ENCODE data around the gene HHIPL1. TPM values are rescaled to one million over a fixed set of nuclear protein-coding genes. Genes with fewer than 3 reads are reported as not detected.

Gene HHIPL1
- total RNA-seq, 5 donors from 2014 or later (not counting 1 experiment from before 2014, with no cell fraction given), result 0.05 to 0.35 (median 0.23) TPM

- peaks cover 57 to 59% of the 10 kb centered on the region in 2 donors for H3K27me3 Mint-ChIP-seq
- no peaks in the 10 kb centered on the region for H3K9me3 ChIP-seq
- no peak overlapping the region for H3K4me3 Mint-ChIP-seq
- POLR2A ChIA-PET, result interaction anchor here in 1 of 2 donors (0.6 kb wide), 1 partner anchor 31 kb away, joined by 3 read pairs; no protein-coding TSS in a partner anchor
- H3K4me1 ChIP-seq (ENCODE audit: control insufficient read depth in 1 of 2, extremely low read depth in 1 of 2, insufficient read depth in 2 of 2, low read length in 2 of 2), result no peaks in the 10 kb centered on the region
- no peak overlapping the region for H3K4me3 ChIP-seq (ENCODE audit: control insufficient read depth in 1 of 2, extremely low read depth in 1 of 2, low read length in 1 of 2)
- DNase-seq (no peak), ATAC-seq (replicated peaks in 1 of 4) (no peak)
- WGBS (ENCODE audit: insufficient coverage), result no CpG with 5 or more reads among the region's 4 CpGs
- no peaks in the 10 kb centered on the region for H3K9me3 Mint-ChIP-seq
- CTCF ChIA-PET, result no interaction called here
- H3K36me3 Mint-ChIP-seq, result no peaks in the 10 kb centered on the region
- H3K36me3 ChIP-seq (ENCODE audit: control insufficient read depth in 2 of 2, extremely low read depth in 1 of 2, insufficient read depth in 1 of 2, low read length in 1 of 2), result no peaks in the 10 kb centered on the region
- no peak overlapping the region for H3K27ac ChIP-seq (ENCODE audit: low read length)
- peaks cover 5 to 60% of the 10 kb centered on the region in 2 experiments for H3K27me3 ChIP-seq (replicated peaks in 1 of 2; ENCODE audit: control insufficient read depth in 2 of 2, extremely low read depth in 1 of 2, insufficient read depth in 2 of 2, low read length in 1 of 2)
- peaks cover 4 to 7% (median 6%) of the 10 kb centered on the region in 3 donors for H3K4me1 Mint-ChIP-seq
- H3K27ac Mint-ChIP-seq, result no peak overlapping the region
These were observed 10.6 kb downstream of the HHIPL1 start for GRCh38 chr14:99655521-99655920.

GRCh38 chr14:99656171-99656570 is 11.2 kb downstream of the HHIPL1 start:
- no peak overlapping the region for H3K4me3 ChIP-seq (ENCODE audit: control insufficient read depth in 1 of 2, extremely low read depth in 1 of 2, low read length in 1 of 2)
- H3K9me3 ChIP-seq, result no peaks in the 10 kb centered on the region
- H3K27ac ChIP-seq (ENCODE audit: low read length), result no peak overlapping the region
- no peaks in the 10 kb centered on the region for H3K36me3 ChIP-seq (ENCODE audit: control insufficient read depth in 2 of 2, extremely low read depth in 1 of 2, insufficient read depth in 1 of 2, low read length in 1 of 2)
- Mint-ChIP-seq H3K27me3 (peaks cover 57 to 59% of the 10 kb centered on the region in 2 donors), H3K4me1 (peaks cover 4 to 7% (median 6%) of the 10 kb centered on the region in 3 donors), H3K4me3 (no peak overlapping the region), H3K36me3 (no peaks in the 10 kb centered on the region), H3K27ac (no peak overlapping the region), H3K9me3 (no peaks in the 10 kb centered on the region)
- no peaks in the 10 kb centered on the region for H3K4me1 ChIP-seq (ENCODE audit: control insufficient read depth in 1 of 2, extremely low read depth in 1 of 2, insufficient read depth in 2 of 2, low read length in 2 of 2)
- no peak for DNase-seq
- WGBS (ENCODE audit: insufficient coverage), result 60% methylated on average over 1 of the region's 5 CpGs
- ChIA-PET POLR2A (no interaction called here), CTCF (no interaction called here)
- peaks cover 5 to 61% of the 10 kb centered on the region in 2 experiments for H3K27me3 ChIP-seq (replicated peaks in 1 of 2; ENCODE audit: control insufficient read depth in 2 of 2, extremely low read depth in 1 of 2, insufficient read depth in 2 of 2, low read length in 1 of 2)
- ATAC-seq (replicated peaks in 1 of 4), result no peak

GRCh38 chr14:99657645-99658155 is 12.8 kb downstream of the HHIPL1 start:
- DNase-seq, result no peak
- Histone ChIP-seq H3K36me3 (ENCODE audit: control insufficient read depth in 2 of 2, extremely low read depth in 1 of 2, insufficient read depth in 1 of 2, low read length in 1 of 2) (no peaks in the 10 kb centered on the region), H3K27ac (ENCODE audit: low read length) (no peak overlapping the region), H3K9me3 (no peaks in the 10 kb centered on the region), H3K4me1 (ENCODE audit: control insufficient read depth in 1 of 2, extremely low read depth in 1 of 2, insufficient read depth in 2 of 2, low read length in 2 of 2) (no peaks in the 10 kb centered on the region), H3K4me3 (ENCODE audit: control insufficient read depth in 1 of 2, extremely low read depth in 1 of 2, low read length in 1 of 2) (no peak overlapping the region), H3K27me3 (replicated peaks in 1 of 2; ENCODE audit: control insufficient read depth in 2 of 2, extremely low read depth in 1 of 2, insufficient read depth in 2 of 2, low read length in 1 of 2) (peaks cover 5 to 62% of the 10 kb centered on the region in 2 experiments)
- ATAC-seq (replicated peaks in 1 of 4), result no peak
- H3K27ac Mint-ChIP-seq, result no peak overlapping the region
- H3K4me3 Mint-ChIP-seq, result no peak overlapping the region
- peaks cover 4 to 7% (median 6%) of the 10 kb centered on the region in 3 donors for H3K4me1 Mint-ChIP-seq
- CTCF ChIA-PET, result no interaction called here
- no peaks in the 10 kb centered on the region for H3K36me3 Mint-ChIP-seq
- 44% methylated on average over 1 of the region's 1 CpG for WGBS (ENCODE audit: insufficient coverage)
- peaks cover 60 to 67% of the 10 kb centered on the region in 2 donors for H3K27me3 Mint-ChIP-seq
- POLR2A ChIA-PET, result no interaction called here
- H3K9me3 Mint-ChIP-seq, result no peaks in the 10 kb centered on the region

GRCh38 chr14:99658218-99658845 is 13.4 kb downstream of the HHIPL1 start:
- H3K4me1 Mint-ChIP-seq, result peaks cover 4 to 7% (median 6%) of the 10 kb centered on the region in 3 donors

GRCh38 chr14:99659333-99659741 is 14.4 kb downstream of the HHIPL1 start:
- no peak overlapping the region for H3K4me3 Mint-ChIP-seq
- H3K4me1 Mint-ChIP-seq, result peaks cover 4 to 7% (median 6%) of the 10 kb centered on the region in 3 donors
- Histone ChIP-seq H3K36me3 (ENCODE audit: control insufficient read depth in 2 of 2, extremely low read depth in 1 of 2, insufficient read depth in 1 of 2, low read length in 1 of 2) (no peaks in the 10 kb centered on the region), H3K4me3 (ENCODE audit: control insufficient read depth in 1 of 2, extremely low read depth in 1 of 2, low read length in 1 of 2) (no peak overlapping the region), H3K27me3 (replicated peaks in 1 of 2; ENCODE audit: control insufficient read depth in 2 of 2, extremely low read depth in 1 of 2, insufficient read depth in 2 of 2, low read length in 1 of 2) (peaks cover 5 to 68% of the 10 kb centered on the region in 2 experiments), H3K27ac (ENCODE audit: low read length) (no peak overlapping the region), H3K9me3 (no peaks in the 10 kb centered on the region), H3K4me1 (ENCODE audit: control insufficient read depth in 1 of 2, extremely low read depth in 1 of 2, insufficient read depth in 2 of 2, low read length in 2 of 2) (no peaks in the 10 kb centered on the region)
- H3K9me3 Mint-ChIP-seq, result no peaks in the 10 kb centered on the region
- no peak overlapping the region for H3K27ac Mint-ChIP-seq
- 13% methylated on average over 49 of the region's 58 CpGs for WGBS (ENCODE audit: insufficient coverage)
- peaks cover 60 to 65% of the 10 kb centered on the region in 2 donors for H3K27me3 Mint-ChIP-seq
- DNase-seq, result peak in 1 of 35 experiments; percentile 10
- peak in 3 of 4 experiments; percentile 35 to 58 (median 57) for ATAC-seq (replicated peaks in 1 of 4)
- POLR2A ChIA-PET, result no interaction called here
- CTCF ChIA-PET, result no interaction called here
- no peaks in the 10 kb centered on the region for H3K36me3 Mint-ChIP-seq

More at GRCh38 chr14:99658218-99658845, 13.4 kb downstream of the HHIPL1 start:
- no peaks in the 10 kb centered on the region for H3K36me3 ChIP-seq (ENCODE audit: control insufficient read depth in 2 of 2, extremely low read depth in 1 of 2, insufficient read depth in 1 of 2, low read length in 1 of 2)
- no peaks in the 10 kb centered on the region for H3K36me3 Mint-ChIP-seq
- CTCF ChIA-PET, result no interaction called here
- POLR2A ChIA-PET, result no interaction called here
- peaks cover 5 to 65% of the 10 kb centered on the region in 2 experiments for H3K27me3 ChIP-seq (replicated peaks in 1 of 2; ENCODE audit: control insufficient read depth in 2 of 2, extremely low read depth in 1 of 2, insufficient read depth in 2 of 2, low read length in 1 of 2)
- no peak overlapping the region for H3K4me3 ChIP-seq (ENCODE audit: control insufficient read depth in 1 of 2, extremely low read depth in 1 of 2, low read length in 1 of 2)
- no peak overlapping the region for H3K27ac ChIP-seq (ENCODE audit: low read length)
- DNase-seq (no peak), ATAC-seq (replicated peaks in 1 of 4) (no peak)
- no peak overlapping the region for H3K4me3 Mint-ChIP-seq
- H3K4me1 ChIP-seq (ENCODE audit: control insufficient read depth in 1 of 2, extremely low read depth in 1 of 2, insufficient read depth in 2 of 2, low read length in 2 of 2), result no peaks in the 10 kb centered on the region
- no peaks in the 10 kb centered on the region for H3K9me3 Mint-ChIP-seq
- 76% methylated on average over 15 of the region's 15 CpGs for WGBS (ENCODE audit: insufficient coverage)
- no peaks in the 10 kb centered on the region for H3K9me3 ChIP-seq
- peak overlapping the region in 1 of 2 donors; percentile 13 for H3K27ac Mint-ChIP-seq
- H3K27me3 Mint-ChIP-seq, result peaks cover 64 to 71% of the 10 kb centered on the region in 2 donors

GRCh38 chr14:99660006-99660566 is 15.2 kb downstream of the HHIPL1 start:
- H3K27me3 ChIP-seq (replicated peaks in 1 of 2; ENCODE audit: control insufficient read depth in 2 of 2, extremely low read depth in 1 of 2, insufficient read depth in 2 of 2, low read length in 1 of 2), result peaks cover 5 to 70% of the 10 kb centered on the region in 2 experiments
- 17% methylated on average over 28 of the region's 37 CpGs for WGBS (ENCODE audit: insufficient coverage)
- Mint-ChIP-seq H3K27ac (no peak overlapping the region), H3K36me3 (no peaks in the 10 kb centered on the region), H3K4me3 (peak overlapping the region in 2 of 3 donors; percentile 8 to 40), H3K9me3 (no peaks in the 10 kb centered on the region), H3K4me1 (peaks cover 4 to 7% (median 6%) of the 10 kb centered on the region in 3 donors), H3K27me3 (peaks cover 54 to 60% of the 10 kb centered on the region in 2 donors)
- H3K9me3 ChIP-seq, result no peaks in the 10 kb centered on the region
- ATAC-seq (replicated peaks in 1 of 4), result no peak
- H3K36me3 ChIP-seq (ENCODE audit: control insufficient read depth in 2 of 2, extremely low read depth in 1 of 2, insufficient read depth in 1 of 2, low read length in 1 of 2), result no peaks in the 10 kb centered on the region
- DNase-seq, result no peak
- ChIA-PET CTCF (no interaction called here), POLR2A (no interaction called here)
- H3K4me1 ChIP-seq (ENCODE audit: control insufficient read depth in 1 of 2, extremely low read depth in 1 of 2, insufficient read depth in 2 of 2, low read length in 2 of 2), result no peaks in the 10 kb centered on the region
- H3K27ac ChIP-seq (ENCODE audit: low read length), result no peak overlapping the region
- H3K4me3 ChIP-seq (ENCODE audit: control insufficient read depth in 1 of 2, extremely low read depth in 1 of 2, low read length in 1 of 2), result no peak overlapping the region
